ENCODE data around the gene GNAS.

Gene GNAS

DNA sequence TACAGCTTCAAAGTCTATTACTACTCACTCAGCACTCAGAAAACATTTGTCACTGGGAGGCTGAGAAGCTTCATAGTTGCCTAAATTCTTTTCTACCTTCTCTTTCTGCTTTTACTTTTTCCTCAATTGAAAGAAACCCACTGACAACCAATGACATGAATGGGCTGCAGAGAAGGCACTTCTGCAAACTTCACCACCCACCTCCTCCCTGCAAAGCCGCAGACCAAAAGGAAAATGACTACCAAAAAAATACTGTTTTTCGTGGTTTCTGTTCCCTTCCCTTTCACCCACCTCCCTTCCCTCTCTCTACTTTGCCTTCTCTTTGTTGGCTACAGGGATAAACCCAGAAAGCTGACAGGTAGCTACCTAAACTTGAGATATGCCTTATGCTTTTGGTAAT, 5.1 kb upstream of the GNAS start:
- TF ChIP-seq, protein P1, sequence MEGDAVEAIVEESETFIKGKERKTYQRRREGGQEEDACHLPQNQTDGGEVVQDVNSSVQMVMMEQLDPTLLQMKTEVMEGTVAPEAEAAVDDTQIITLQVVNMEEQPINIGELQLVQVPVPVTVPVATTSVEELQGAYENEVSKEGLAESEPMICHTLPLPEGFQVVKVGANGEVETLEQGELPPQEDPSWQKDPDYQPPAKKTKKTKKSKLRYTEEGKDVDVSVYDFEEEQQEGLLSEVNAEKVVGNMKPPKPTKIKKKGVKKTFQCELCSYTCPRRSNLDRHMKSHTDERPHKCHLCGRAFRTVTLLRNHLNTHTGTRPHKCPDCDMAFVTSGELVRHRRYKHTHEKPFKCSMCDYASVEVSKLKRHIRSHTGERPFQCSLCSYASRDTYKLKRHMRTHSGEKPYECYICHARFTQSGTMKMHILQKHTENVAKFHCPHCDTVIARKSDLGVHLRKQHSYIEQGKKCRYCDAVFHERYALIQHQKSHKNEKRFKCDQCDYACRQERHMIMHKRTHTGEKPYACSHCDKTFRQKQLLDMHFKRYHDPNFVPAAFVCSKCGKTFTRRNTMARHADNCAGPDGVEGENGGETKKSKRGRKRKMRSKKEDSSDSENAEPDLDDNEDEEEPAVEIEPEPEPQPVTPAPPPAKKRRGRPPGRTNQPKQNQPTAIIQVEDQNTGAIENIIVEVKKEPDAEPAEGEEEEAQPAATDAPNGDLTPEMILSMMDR (IDR thresholded peaks at IDR 0.05; ENCODE audit: low read depth, low read length): no peak
- DNase-seq (ENCODE audit: extremely low read depth, low read depth): no peak

DNA sequence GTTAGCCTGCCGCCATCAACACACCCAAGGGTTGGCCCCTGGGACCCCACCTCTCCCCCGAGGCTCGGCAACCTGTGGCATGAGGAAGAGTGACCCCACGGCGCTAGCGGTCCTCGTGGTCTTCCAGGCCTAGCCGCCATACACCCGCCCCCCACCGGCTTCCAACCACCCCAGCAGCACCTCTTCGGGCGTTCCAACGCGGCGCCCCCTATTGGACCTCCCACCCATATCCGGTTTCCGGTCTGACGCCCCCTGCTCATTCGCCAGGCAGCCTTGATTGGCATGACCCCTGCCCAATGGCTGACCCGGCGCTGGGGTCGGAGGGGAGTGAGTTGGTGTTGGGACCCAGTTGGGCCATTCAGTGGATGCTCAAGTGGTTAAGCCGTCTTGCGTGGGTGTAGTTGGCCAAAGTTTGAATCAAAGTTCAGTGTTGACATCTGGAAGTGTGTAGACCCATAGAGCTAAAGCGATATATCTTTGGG, 1.8 kb upstream of the GNAS start, which contains the start of gene GNAS-AS1:
Gene GNAS-AS1, minus strand, starts transcription at position 210 of the 482 bp plus-strand sequence.
- DNase-seq (ENCODE audit: extremely low read depth, low read depth): peak; percentile 81
- TF ChIP-seq, protein P1 (IDR thresholded peaks at IDR 0.05; ENCODE audit: low read depth, low read length): peak; percentile 4

DNA sequence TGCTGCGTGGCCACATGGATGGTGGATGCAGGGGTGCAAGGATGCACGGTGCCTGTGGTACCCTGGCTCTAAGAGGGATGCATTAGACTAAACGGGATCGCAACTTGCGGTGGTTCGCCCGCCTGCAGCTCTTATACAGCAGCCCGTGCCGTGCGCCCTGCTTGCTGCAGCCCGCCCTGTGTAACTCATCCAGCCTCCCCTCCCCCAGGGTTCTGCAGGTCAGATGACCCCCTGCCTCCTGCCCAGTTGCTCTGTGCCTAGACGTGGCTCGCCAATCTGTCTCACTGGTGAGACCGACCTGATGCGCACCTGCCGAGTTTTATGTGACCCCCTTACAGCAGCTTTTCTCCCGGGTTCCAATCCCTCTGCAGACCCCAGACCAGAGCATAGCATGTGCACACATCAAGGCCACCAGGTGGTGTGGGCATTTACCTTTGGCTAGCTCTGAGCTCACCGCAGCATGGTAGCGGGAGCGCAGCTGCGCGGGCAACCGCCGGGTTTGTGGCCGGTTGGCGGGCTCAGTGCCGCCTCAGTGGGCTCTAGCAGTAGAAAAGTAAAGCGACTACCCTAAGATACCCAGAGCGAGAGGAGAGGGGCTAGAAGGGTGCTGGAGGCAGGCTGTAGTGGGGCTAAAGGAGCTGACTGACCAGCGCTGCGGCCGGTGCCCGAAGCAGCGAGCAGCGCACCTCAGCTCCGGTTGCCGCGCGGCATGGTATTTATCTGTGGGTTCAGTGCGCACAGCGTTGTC, 1.1 kb upstream of the GNAS start:
- TF ChIP-seq, protein P1 (IDR thresholded peaks at IDR 0.05; ENCODE audit: low read depth, low read length): no peak
- no peak for DNase-seq (ENCODE audit: extremely low read depth, low read depth)

DNA sequence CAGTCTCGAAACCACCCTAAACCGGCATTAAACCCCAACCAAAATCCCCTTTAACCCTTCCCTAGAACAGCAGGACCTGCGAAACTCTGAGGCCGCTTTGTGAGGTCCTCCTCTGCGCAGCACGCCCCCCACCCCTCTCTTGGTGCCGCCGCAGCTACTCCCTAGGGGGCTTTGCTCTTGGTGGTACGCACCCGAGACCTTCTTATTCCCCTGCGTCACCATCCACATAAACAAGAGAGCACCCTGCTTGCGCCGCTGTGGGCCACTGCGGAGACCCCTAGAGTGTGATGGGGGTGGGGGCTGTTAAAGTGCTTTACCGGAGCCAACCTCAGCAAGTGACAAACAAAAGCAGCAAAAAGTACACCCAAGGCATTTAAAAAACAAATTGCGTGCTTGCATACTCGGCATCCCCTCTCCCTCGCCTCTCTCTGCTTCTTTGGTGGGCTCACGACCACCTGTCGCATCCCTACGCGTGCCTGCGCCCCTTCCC, 502 bp upstream of the GNAS start:
- TF ChIP-seq, protein P1 (IDR thresholded peaks at IDR 0.05; ENCODE audit: low read depth, low read length): no peak
- DNase-seq (ENCODE audit: extremely low read depth, low read depth): no peak

DNA sequence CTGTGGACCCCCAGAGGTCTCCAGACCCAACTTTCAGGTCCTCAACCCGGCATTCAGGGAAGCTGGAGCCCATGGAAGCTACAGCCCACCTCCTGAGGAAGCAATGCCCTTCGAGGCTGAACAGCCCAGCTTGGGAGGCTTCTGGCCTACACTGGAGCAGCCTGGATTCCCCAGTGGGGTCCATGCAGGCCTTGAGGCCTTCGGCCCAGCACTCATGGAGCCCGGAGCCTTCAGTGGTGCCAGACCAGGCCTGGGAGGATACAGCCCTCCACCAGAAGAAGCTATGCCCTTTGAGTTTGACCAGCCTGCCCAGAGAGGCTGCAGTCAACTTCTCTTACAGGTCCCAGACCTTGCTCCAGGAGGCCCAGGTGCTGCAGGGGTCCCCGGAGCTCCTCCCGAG, 950 bp downstream of the GNAS start:
- DNase-seq (ENCODE audit: extremely low read depth, low read depth): no peak
- TF ChIP-seq, protein P1 (IDR thresholded peaks at IDR 0.05; ENCODE audit: low read depth, low read length): no peak

DNA sequence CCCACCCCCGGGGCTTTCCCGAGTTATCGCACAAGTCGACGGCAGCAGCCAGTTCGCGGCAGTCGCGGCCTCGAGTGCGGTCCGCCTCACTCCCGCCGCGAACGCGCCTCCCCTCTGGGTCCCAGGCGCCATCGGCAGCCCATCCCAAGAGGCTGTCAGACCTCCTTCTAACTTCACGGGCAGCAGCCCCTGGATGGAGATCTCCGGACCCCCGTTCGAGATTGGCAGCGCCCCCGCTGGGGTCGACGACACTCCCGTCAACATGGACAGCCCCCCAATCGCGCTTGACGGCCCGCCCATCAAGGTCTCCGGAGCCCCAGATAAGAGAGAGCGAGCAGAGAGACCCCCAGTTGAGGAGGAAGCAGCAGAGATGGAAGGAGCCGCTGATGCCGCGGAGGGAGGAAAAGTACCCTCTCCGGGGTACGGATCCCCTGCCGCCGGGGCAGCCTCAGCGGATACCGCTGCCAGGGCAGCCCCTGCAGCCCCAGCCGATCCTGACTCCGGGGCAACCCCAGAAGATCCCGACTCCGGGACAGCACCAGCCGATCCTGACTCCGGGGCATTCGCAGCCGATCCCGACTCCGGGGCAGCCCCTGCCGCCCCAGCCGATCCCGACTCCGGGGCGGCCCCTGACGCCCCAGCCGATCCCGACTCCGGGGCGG, 1.6 kb downstream of the GNAS start:
- TF ChIP-seq, protein P1 (IDR thresholded peaks at IDR 0.05; ENCODE audit: low read depth, low read length): no peak

More for the DNA sequence above, 1.6 kb downstream of the GNAS start:
- no peak for DNase-seq (ENCODE audit: extremely low read depth, low read depth)

Measured in AG09319 (cell line).